ENCODE data around the gene TXNDC12.
"Not testable (repeated sequence)": the region's sequence is repeated elsewhere in the genome, so short reads cannot be mapped to it uniquely, and the experiment has no call there.

The TXNDC12 gene

GRCh38 chr1:52045666-52046195, 9.3 kb downstream of the TXNDC12 start:
- not testable (repeated sequence) for DNase-seq

DNA sequence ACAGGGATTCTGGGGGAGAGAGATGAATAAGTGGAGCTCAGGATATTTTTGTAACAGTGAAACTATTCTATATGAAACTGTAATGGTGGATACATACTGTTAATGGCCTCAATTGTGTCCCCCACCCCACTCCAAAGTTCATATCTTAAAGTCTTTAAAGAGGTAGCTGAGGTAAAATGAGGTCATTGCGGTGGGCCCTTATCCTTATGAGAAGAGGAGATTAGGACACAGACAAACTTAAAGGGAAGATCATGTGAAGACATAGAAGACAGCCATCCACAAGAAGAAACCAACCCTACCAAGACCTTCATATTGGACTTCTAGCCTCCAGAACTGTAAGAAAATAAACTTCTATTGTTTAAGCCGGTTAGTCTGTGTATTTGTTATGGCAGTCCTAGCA, 9.8 kb downstream of the TXNDC12 start:
- DNase-seq: no peak

- DNase-seq: no peak
Observed at GRCh38 chr1:52041551-52042185, 13.3 kb downstream of the TXNDC12 start.

DNA sequence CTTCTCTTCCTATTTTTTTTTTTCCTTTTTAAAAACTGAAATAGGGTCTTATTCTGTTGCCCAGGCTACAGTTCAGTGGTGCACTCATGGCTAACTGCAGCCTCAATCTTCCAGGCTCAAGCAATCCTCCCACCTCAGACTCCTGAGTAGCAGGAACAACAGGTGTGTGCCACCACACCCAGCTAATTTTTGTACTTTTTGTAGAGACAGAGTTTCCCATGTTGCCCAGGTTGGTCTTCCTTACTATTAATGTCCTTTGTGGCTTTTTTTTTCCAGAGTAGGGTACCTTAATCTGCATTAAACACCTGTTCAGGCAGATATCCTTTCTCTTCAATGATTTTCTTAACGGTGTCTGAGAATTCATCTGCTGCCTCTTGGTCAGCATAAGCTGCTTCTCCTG, 17.1 kb downstream of the TXNDC12 start:
- DNase-seq: no peak

DNA sequence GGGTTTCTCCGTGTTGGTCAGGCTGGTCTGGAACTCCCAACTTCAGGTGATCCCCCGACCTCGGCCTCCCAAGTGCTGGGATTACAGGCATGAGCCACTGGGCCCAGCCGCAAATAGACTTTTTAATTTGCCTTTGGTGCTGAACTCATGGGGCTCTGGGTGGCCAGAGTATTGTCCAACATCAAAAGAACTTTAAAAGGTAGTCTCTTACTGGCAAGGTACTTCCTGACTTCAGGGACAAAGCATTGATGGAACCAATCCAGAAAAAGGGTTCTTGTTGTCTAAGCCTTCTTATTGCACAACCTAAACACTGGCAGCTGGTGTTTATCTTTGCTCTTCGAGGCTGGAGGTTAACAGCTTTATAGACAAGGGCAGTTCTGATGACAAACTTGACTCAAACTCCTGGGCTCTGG, 17.6 kb downstream of the TXNDC12 start:
- no peak for DNase-seq

DNA sequence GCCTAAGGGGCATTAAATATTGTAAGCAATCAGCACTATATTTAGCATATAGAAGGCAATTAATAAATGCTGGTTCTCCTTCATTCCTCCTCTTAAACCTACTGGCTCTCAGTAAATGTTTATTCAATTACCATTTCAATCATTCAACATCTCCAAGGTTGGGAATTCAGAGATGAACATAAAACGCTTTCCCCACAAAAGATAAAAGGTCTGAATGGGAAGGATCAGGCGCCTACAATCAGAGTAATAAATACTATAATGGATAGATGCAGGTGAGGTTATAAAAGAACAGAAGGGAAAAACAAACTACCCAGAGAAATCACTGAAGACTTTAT, 21.0 kb downstream of the TXNDC12 start:
- DNase-seq: no peak

- peak; percentile 78 for DNase-seq
Observed at GRCh38 chr1:52033190-52034049, 21.6 kb downstream of the TXNDC12 start, which contains the start of gene KTI12. Gene KTI12, minus strand, starts transcription at chr1:52033810. Its CDS starts 49 bp downstream, at chr1:52033761.

DNA sequence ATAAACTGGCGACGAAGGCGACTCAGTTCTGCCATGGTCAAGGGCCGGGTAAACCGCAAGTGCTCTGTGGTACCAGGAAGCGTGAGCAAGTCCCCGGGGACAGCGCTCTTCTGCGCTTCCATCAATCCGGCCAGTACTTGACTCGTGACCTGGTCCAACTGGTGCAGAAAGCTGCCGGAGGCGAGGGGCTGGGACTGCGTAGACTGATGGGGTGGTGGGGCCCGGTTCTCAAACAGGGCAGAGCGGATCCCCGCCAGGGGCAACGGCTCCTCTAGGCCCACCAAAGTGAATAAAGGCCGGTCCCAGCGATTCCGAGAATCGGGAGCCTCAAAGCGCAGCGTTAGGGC, 22.2 kb downstream of the TXNDC12 start:
- DNase-seq: no peak

DNA sequence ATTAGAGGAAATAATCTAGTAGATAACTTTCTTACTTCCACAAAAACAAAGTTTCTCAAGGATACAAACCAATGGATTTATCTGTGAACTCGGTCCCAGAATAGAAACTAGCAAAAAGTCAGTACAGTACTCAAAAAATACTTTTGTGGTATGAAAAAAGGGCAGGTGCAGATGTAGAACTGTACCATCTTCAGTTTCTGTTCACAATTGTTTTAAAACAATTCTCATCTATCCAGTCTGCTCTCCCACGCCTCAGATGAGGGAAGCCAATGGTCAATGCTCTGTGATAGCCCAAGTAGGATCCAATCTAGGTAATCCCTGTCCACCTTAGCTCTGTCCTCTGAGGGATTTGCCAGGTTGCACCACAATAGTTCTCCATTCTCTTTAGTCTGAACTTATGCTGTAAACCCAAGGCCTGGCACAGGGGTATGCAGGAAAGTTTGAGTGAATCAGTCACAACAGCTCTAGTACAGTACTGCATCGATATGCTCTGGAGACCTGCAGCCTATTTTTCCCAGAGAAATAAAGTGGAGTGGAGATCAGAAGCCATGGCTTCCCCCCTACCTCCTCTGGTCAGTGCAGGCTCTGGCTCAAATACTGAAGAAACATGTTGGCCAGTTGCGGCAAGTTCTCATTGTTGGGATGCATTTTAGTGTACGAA, 22.7 kb downstream of the TXNDC12 start:
- no peak for DNase-seq

DNA sequence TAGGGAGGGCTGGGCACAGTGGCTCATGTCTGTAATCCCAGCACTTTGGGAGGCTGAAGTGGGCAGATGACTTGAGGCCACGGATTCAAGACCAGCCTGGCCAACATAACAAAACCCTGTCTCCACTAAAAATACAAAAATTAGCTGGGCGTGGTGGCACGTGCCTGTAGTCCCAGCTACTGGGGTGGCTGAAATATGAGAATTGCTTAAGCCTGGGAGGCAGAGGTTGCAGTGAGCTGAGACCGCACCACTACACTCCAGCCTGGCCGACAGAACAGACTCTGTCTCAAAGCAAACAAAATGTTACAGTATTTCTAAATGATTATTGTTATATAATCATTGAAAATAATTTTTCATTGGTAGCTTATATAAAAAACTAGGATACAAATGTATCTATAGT, 26.2 kb downstream of the TXNDC12 start:
- DNase-seq: not testable (repeated sequence)

DNA sequence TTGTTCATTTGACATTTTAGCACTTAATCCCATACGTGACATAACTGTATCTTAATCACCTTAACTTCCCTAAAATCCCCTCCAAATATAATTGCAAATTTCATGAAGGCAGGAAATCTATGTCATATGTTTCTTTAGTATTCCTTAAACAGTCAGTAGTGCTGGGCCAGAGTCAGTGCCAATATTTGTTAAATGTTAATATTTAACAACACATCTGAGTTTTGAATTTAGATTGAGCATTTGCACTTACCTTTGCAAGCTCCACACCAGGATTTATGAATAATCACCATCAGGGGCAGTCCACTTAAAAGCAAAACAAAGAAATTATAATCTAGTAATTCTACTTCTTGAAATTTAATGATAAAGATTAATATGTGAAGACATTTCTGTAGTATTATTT, 26.7 kb downstream of the TXNDC12 start:
- DNase-seq: no peak

DNA sequence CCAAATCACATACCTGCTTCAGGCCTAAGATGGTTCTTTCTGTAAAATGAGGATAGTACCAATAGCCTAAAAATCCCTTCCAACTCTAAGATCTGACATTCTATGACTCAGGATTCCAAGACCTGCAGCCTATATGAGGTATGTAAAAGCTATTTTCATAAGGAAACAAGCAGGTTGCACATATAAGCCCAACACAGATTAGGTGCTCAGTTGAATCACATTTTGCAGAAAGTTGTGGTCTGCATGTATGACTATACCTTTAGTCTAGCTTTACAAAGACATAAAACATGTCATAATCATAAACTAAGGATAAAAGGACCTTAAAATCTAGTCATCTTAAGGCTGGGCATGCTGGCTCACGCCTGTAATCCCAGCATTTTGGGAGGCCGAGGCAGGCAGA, 28.7 kb downstream of the TXNDC12 start:
- DNase-seq: no peak

- DNase-seq: no peak
Observed at GRCh38 chr1:52022133-52022532, 32.9 kb downstream of the TXNDC12 start.

- DNase-seq: no peak
Observed at GRCh38 chr1:52008071-52008809, 46.8 kb downstream of the TXNDC12 start.

- DNase-seq: no peak
Observed at GRCh38 chr1:52007215-52008002, 47.6 kb downstream of the TXNDC12 start.

GRCh38 chr1:52006081-52006553, 48.9 kb downstream of the TXNDC12 start:
- DNase-seq: not testable (repeated sequence)

- not testable (repeated sequence) for DNase-seq
Observed at GRCh38 chr1:52005548-52005947, 49.4 kb downstream of the TXNDC12 start.

DNA sequence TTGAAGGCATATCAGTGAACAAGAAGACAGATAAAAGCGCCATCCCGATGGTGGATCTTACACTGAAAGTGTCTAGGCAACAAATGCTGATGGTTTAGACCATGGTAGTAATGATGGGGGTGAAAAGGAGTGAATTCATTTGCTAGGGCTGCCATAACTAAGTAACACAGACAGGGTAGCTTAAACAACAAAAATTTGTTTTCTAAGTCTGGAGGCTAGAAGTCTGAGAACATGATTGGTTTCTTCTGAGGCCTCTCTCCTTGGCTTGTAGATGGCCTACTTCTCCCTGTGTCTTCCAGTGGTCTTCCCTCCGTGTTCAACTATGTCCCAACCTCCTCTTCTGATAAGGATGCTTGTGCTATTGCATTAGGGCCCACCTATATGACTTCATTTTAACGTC, 51.1 kb downstream of the TXNDC12 start:
- DNase-seq: no peak

- DNase-seq: peak; percentile 12
Observed at GRCh38 chr1:52002038-52002917, 52.7 kb downstream of the TXNDC12 start.

DNA sequence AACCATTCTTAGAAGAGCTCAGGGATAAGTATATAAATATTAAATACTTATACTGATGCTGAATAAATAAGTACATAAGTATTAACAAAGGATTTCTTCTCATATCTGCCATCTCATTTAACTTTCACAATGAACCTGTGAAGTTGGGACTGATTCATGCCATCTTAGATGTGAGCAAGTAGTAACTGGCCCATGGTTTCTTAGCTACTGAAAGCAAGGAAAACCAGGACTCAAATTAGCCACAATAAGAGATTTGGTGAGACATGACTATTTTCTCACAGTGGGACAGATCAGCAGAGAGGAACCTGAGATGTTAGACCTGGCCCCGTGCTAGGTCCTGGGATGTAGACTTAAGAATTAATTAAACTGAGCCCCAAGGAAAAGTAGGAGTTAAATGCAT, 56.3 kb downstream of the TXNDC12 start:
- DNase-seq: no peak

- DNase-seq: no peak
Observed at GRCh38 chr1:51997974-51998382, 57.0 kb downstream of the TXNDC12 start.

Data from T-helper 9 cell (primary cell).